ENCODE results near the gene CYP3A5.

CYP3A5 gene

GRCh38 chr7:99615989-99616358 is 63.8 kb downstream of the CYP3A5 start:
- DNase-seq (ENCODE audit: low read depth): no peak

- no peak for DNase-seq (ENCODE audit: low read depth)
Observed at GRCh38 chr7:99614495-99614894, 65.3 kb downstream of the CYP3A5 start.

GRCh38 chr7:99607548-99607947 is 72.2 kb downstream of the CYP3A5 start:
- DNase-seq (ENCODE audit: low read depth): no peak

- DNase-seq (ENCODE audit: low read depth): no peak
Observed at GRCh38 chr7:99606531-99606930, 73.3 kb downstream of the CYP3A5 start.

GRCh38 chr7:99605527-99605926 is 74.3 kb downstream of the CYP3A5 start:
- DNase-seq (ENCODE audit: low read depth): no peak

- DNase-seq (ENCODE audit: low read depth): no peak
Observed at GRCh38 chr7:99601656-99602310, 78.0 kb downstream of the CYP3A5 start.

- no peak for DNase-seq (ENCODE audit: low read depth)
Observed at GRCh38 chr7:99599836-99600235, 80.0 kb downstream of the CYP3A5 start.

Measured in stimulated activated CD8-positive, alpha-beta memory T cell treated with anti-CD3 and anti-CD28 coated beads, Interleukin-12 subunit alpha, Interleukin-12 subunit beta, amount 100 ng/mL, for 4 hours (primary cell).